HTERT RPE-1 (cell line): ENCODE results near the gene CLCN3.
"Not testable (repeated sequence)": the region's sequence is repeated elsewhere in the genome, so short reads cannot be mapped to it uniquely, and the experiment has no call there.

ENCODE experiments used
- in situ Hi-C: fragments of 300-500 bp; cut with MboI; formaldehyde crosslinking; loops from 4 replicates; pipeline ENCODE4 v1.14.3; 2020; ENCODE audit warnings: low sequenced_read_pairs

The CLCN3 gene

DNA sequence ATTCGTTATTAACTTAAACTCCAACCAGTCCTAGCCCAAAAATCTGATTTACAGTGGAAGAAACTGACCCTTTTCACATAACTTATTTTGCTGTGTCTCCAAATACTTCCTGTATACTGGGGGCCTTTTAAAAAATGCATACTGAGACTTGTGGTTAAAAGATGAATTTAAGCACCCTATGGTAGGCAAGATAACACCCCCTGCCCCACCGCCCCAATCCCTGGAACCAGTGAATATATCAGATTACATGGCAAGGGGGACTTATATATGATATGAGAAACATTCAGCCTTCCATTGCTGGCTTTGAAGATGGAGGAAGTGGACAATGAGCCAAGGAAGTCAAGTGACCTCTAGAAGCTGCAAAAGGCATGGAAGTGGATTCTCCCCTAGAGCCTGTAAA is 3.1 kb upstream of the CLCN3 start:
- in situ Hi-C loops: no loop called here

DNA sequence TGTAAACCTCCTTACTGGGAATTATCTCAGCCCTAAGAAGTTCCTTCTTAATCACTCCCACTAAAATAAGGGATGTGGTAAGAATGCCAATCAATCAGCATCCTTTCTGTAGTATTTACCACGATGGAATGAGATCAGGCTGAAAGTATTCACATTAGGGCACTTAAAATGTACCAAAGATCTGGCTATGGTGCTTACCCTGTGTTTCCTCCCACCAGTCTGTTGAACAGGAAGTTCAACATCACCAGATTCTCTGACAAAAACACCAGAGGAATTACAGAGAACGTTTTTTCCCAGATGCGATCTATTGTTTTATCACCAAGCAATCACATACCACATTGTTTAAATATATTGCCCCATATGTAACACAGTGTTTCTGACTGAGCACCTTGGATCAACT is 2.1 kb upstream of the CLCN3 start:
- in situ Hi-C loops: no loop called here

DNA sequence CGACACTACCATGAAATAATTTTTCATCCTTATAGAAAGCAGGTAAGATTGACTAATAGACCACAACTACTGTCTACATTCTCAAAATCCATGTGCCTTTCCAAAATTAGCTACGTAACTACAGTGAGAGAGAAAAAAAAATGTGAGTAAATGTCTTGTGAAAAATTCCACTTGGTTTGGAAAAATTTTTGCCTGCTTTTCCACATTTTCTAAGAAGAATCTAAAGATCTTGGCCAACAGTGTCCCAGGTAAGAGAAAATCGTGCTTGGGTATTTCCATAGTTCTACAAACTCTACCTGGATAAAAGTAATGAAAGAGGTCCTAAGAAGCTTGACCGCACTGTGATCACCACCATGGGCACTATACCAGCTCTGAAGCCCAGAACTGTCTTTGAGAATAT is 1.4 kb upstream of the CLCN3 start:
- in situ Hi-C loops: no loop called here

DNA sequence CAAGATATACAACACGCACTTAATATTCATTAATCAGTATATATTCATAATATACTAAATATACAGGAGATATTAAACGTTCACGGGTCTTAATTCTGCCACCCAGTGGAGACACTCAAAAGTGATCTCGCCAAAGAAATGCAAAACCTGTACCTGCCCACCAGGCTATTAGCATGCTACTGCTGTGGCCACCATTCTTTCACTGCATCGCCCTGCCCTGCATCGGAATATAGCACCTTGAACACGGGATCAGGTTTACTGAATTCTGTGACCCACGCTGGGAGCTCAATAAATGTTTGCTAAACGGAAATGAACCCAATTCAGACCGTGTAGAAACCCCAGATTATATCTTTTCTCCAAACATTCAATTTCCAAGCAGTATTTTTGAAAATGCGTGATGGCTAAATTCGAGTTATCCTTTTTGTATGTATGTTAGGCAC is 840 bp upstream of the CLCN3 start:
- in situ Hi-C loops: no loop called here

DNA sequence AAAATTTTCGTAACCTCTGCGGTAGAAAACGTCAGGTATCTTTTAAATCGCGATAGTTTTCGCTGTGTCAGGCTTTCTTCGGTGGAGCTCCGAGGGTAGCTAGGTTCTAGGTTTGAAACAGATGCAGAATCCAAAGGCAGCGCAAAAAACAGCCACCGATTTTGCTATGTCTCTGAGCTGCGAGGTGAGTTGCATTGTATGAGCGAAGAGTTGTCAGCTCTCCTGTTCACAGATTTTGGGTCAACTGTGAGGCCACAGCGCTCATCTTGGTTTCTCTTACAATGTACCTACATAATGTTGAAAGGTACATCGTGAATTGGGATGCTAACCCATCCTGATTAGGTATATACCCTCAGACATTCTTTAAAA is 486 bp downstream of the CLCN3 start:
- in situ Hi-C loops: no loop called here

DNA sequence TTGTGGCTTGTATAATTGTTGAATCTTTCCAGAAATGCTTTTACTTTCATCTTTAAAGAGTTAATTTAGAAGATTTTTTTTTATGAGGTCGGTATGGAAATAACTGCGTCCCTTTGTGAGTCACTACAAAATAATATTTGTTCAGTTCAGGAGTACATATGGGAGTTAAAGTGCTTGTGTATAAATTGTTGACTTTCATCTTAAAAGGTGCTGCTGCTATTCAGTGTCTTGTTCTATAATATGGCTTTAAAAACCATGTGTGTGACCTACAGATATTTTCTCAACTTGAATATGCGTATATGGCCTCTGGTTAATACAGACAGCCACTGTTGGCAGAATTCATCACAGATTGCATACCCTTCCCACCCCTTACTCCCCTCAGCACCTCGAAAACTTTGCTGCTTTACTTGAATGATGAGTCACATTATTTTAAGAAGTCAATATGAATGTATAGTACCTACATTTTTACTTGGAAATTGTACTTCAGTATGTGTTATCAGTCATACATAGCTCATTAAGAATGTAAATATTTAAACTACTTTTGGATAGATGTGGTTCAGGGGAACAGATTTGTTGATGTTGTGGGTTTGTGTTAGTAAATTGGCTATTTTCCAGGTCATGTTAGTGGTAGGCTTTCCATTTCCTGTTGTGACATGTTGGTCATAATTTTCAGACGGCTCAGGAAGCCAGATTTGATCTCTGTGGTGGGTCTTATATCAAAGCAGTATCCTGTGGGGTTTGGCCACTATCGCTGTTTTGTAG is 1.5 kb downstream of the CLCN3 start:
- in situ Hi-C loops: no loop called here

DNA sequence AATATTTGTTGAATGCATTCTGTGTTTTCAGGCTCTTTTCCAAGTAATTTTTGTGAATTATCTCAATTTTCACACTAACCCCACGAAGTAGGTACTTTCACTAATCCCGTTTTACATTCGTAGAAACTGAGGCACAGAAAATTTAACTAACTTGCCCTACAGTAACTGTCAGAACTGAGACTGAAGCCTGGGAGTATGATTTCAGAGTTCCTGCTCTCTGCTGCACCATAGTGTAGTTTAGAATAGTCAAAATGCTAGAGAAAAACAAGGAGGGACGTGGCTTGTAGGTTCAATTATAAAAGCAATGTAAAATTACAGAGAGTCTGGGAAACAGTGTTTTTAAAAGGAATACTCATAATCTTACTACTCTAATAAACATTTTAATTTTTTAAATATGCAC is 2.2 kb downstream of the CLCN3 start:
- in situ Hi-C loops: no loop called here

DNA sequence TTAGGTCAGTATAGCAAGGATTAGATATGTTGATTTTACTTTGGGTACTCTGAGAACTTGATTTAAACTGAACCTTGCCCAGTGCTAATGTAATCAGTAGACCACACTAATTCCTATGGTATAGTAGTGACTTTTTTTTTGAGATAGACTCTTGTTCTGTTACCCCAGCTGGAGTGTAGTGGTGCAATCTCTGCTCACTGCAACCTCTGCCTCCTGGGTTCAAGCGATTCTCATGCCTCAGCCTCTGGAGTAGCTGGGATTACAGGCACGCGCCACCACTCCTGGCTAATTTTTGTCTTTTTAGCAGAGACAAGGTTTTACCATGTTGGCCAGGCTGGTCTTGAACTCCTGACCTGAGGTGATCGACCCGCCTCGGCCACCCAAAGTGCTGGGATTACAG is 3.6 kb downstream of the CLCN3 start:
- in situ Hi-C loops: not testable (repeated sequence)

DNA sequence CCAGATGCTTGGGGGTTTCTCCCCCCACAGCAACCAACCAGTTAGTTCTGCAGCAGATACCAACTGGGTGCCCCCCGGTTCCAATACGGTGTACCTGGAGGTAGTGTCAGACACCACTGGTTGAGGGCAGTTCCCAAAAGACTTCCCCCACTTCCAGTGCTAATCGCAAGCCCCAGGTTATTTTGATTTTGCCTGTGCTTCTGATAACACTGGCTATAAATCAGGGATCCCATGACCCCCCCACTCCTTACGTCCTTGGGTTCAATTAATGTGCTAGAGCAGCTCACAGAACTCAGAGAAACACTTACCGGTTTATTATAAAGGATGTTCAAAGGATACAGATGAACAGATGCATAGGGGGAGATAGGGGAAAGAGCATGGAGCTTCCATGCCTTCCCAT is 5.5 kb downstream of the CLCN3 start:
- in situ Hi-C loops: no loop called here

DNA sequence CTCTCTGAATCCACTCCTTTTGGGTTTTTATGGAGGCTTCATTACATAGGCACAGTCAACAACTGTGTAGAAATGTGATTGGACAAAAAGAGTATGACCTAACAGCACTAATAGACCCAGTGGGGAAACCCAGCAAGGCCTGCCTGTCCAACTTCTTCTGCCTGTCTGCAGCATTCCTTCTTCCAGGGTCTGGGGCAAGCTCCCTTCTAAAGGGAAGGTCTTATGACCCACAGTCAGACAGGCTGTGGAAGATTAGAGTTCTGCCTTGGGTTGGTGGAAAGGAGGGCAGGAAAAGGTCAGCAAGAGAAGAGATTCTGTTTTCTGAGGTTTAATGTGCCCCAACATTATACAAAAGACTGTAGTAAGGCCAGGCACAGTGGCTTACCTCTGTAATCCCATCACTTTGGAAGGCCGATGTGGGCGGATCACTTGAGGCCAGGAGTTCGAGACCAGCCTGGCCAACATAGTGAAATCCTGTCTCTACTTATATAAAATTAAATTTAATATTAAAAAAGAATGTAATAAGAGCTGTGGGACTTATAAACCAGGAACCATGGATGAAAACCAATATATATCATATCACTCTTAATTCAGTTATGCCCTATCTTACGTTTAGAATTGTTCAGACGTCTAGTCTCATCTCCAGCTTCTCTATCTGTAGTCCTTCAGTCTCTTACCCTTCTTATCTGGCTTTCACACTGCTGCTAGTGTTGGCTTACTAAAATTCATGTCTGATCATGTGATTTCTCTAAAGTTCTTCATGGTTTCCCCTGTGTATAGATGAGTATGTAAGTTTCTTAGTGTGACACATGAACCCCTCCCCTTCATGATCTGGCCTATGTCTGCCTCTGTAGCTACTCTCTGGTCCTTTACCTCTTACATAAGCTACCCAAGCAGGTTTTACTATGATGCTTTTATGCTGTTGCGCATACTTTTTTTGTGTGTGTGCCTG is 6.2 kb downstream of the CLCN3 start:
- in situ Hi-C loops: no loop called here

DNA sequence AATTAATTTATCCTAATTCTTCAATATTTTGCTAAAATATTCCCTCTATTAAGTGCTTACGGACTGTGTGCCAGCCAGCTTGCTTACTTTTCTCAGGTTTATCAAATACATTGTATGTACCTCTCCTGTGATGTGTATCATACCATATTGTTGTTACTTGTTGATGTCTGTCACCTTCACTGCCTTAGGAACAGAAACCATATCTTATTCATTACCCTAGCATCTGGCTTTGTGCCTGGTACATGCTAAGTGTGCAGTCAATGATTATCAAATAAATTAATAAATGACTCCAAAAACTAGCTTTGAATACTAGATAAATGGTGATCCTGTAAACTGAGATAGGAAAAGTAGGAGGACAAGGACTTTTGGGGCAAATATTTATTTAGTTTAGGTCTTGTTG is 6.9 kb downstream of the CLCN3 start:
- in situ Hi-C loops: no loop called here

DNA sequence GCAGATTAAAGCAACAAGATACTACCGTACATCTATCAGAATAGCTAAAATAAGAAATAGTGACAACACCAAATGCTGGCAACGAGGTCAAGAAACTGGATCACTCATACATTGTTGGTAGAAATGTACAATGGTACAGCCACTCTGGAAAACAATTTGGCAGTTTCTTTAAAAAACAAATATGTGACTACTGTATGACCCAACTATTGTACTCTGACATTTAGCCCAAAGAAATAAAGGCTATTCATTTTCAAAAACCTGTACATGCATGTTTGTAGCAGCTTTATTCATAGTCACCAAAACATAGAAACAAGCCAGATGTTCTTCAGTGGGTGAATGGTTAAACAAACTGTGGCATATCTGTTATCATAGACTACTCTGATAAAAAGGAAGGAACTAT is 8.2 kb downstream of the CLCN3 start:
- in situ Hi-C loops: no loop called here

DNA sequence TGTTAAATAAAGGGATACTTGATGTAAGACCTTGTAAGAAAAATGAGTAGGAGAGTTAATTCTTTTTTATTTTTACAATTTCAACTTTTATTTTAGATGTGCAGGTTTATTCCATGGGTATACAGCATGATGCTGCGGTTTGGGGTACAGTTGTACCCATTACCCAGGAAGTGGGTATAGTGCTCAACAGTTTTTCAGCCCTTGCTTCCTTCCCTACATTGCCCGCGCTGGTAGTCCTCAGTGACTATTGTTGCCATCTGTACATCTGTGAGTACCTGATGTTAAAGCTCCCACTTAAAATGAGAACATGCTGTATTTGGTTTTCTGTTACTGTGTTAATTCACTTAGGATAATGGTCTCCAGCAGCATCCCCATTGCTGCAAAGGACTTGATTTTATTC is 9.7 kb downstream of the CLCN3 start:
- in situ Hi-C loops: no loop called here

DNA sequence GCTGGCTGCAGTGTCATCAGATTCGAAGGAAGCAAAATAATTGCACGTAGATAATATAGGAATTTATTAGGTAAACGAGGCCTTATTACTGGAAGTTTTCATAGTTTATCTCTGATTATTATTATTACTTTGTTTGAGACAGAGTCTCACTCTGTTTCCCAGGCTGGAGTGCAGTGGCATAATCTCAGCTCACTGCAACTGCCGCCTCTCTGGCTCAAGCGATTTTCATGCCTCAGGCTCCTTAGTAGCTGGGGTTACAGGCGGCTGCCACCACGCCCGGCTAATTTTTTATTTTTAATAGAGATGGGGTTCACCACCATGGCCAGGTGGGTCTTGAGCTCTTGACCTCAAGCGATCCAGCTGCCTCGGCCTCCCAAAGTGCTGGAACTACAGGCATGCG is 12.5 kb downstream of the CLCN3 start:
- in situ Hi-C loops: no loop called here

DNA sequence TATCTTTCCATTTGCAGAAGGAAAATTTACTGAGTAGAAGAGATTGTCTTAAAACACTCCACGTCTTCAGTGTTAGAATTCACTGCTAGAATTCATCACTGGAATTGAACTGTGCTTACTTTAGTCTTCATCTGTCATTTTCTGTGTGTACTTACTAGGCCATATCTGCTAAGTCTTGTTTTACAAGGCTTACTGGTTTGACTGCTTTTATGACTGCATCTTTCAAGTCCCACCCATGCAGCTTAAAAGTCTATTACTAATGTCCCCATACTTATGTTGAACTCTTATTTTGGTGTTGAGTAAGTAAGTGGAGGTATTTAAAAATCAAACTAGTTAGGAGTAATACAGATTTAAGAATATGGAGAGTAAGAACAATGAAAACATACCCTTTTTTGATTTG is 14.6 kb downstream of the CLCN3 start:
- in situ Hi-C loops: no loop called here

DNA sequence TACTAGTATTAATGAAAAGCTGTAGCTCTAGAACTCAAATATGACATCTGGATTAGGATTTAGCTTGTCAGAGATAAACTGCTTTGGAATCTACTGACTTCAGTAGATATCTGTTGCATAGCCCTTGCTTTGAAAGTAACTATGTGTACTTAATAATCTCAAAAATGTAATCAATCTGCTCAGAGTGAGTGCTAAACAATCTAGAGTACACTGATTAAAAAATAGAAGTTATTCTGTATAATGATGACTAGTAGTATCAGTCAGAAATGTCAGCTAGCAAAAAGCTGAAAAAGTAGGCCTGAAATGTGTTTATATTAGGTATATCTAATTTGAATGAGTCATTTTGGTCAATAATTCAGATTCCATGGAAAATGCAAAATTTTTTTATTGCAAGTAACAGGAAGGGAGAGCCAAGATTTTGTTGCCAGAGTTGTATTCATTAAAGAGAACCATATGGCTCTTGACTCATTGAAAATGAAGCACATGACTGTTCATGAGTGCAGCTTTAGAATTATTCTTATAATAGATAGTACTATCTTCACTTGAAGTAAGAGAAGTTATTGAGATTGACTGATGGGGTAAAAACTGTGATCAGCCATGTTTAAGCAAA is 20.0 kb downstream of the CLCN3 start:
- in situ Hi-C loops: no loop called here

DNA sequence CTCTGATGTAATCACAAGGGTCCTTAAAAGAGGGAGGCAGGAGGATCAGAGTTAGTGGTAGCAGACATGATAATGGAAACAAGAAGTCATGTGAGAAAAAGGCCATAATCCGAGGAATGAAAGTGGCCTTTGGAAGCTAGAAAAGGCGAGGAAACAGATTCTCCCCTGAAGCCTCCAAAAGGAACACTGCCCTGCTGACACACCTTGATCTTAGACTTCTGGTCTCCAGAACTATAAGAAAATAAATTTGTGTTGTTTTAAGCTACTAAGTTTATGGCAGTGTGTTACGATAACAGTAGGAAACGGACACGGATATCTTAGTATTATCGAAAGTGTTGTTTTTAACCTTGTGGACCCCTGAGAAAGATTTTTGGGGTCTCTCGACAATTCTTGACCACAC is 24.4 kb downstream of the CLCN3 start:
- in situ Hi-C loops: no loop called here

DNA sequence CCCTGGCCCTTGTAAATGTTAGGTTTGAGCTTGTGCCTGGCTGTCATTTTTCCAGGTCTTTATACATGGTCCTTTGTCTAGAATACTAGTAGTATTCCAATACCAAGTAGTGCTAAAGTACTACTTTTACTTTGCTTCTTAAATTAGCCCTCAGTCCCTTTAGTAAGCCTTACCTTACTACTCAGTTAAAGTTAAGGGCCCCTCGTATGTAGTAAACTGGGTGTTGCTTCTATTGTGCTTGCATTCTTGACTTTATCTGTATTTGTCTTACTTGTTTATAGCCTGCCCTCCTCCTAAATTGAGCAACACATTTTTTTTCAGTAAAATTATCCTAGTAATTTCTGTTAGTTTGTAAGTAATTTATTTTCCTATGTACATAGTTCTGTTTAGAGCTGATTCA is 25.2 kb downstream of the CLCN3 start:
- in situ Hi-C loops: no loop called here

DNA sequence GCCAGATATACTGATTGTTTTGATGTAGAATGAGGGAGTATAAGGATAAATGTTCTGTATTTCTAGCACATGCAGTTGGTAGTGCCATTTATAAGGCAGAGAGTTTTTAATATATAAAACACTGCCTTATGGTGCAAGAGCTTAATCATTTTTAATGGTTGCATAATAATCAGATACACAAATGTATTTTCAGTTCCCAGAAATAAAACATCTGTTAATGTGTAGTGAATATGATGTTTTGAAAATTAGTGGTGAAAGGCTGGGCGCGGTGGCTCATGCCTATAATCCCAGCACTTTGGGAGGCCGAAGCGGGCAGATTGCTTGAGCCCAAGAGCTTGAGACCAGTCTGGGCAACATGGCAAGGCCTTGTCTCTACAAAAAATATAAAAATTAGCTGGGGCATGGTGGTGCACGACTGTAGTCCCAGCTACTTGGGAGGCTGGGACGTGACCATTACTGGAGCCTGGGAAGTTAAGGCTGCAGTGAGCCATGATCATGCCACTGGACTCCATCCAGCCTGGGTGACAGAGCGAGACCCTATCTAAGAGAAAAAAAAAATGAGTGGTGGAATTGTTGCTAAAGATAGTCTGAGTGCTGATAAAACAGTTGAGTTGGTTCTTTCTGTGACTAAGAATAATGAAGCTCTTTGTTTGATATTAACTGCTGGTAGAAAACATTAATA is 29.3 kb downstream of the CLCN3 start:
- in situ Hi-C loops: no loop called here

DNA sequence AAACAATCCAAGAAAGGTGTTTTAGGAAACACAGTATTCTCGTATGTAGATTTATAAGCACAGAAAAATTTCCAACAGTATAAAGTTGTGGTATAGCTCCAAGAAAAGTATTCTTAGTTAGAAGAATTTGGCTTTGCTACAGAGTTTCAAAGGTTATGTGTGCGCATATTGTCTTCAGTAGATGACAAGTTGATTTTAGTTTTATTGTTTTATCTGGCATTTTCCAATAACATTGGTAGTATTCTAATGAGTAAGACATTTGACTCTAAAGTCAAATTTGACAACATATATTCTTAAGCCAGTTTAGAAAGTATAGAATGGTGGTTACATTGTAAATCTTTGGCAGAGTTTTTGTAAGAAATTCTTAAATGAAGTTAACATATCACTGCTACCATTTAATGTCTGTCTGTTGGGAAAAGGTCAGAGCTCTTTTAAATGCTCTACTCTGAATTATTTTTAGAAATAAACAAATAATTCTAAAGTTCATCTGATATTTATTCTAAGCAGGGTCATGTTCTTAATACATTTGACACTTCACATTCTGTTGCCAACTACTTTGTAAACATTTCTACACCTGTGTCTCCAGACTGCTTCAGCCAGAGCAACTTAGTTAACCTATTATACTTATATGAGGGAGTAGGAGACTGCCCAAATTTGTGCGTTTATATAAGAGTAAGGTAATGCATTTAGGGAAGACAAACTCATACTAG is 30.0 kb downstream of the CLCN3 start:
- in situ Hi-C loops: no loop called here

DNA sequence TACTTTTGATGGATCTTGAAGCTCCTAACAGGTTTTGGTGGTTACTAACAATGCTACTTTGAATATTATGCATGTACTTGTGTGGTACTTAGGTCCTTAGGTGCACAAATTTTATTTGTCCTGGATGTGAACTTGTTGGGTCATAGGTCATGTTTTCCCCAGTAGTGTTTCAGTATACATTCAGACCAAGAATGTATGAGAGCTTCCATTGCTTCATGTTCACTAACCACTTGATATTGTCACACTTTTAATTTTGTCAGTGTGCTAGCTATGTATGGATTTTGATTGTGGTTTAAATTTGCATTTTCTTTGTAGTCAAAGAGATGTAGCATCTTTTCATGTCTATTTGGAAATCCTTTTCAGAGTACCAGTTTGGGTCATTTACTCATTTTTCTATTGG is 32.2 kb downstream of the CLCN3 start:
- in situ Hi-C loops: no loop called here
